ENCODE measurements around the gene PPP2CA. TPM values are rescaled to one million over a fixed set of nuclear protein-coding genes. Genes with fewer than 3 reads are reported as not detected.
A peak's percentile ranks its signal among the peaks of the same experiment; 100 is the strongest.
"Not testable (repeated sequence)": the region's sequence is repeated elsewhere in the genome, so short reads cannot be mapped to it uniquely, and the experiment has no call there.

PPP2CA gene
- total and polyA plus RNA-seq, 2 donors: 62.9 to 88.6 TPM

DNA sequence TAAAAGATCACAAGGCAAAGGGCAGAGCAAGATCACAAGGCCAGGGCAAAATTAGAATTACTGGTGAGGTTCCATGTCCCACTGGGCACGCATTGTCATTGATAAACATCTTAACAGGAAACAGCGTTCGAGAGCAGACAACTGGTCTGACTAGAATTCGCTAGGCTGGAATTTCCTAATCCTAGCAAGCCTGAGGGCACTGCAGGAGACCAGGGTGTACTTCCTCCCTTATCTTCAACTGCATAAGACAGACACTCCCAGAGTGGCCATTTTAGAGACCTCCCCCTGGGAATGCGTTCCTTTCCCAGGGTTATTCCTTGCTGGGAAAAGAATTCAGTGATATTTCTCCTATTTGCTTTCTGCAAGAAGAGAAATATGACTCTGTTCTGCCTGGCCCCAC lies 36.8 kb upstream of the PPP2CA start:
- H3K27ac ChIP-seq (ENCODE audit: low read depth in 1 of 2, low read length in 1 of 2); H3K4me1 ChIP-seq (ENCODE audit: control insufficient read depth in 2 of 2, insufficient read depth in 2 of 2, low read length in 2 of 2); H3K27me3 ChIP-seq (ENCODE audit: control insufficient read depth in 2 of 2, insufficient read depth in 1 of 2, low read length in 1 of 2); H3K4me3 ChIP-seq (ENCODE audit: low read length in 2 of 2); DNase-seq (ENCODE audit: low read depth in 6 of 9, low spot score in 9 of 9); H3K9me3 ChIP-seq (ENCODE audit: control insufficient read depth in 2 of 2, insufficient read depth in 1 of 2, low read length in 1 of 2); H3K36me3 ChIP-seq (ENCODE audit: control insufficient read depth in 2 of 2, insufficient read depth in 2 of 2, low read length in 1 of 2): not testable (repeated sequence)
- WGBS: 88% methylated on average over 5 of the region's 5 CpGs

DNA sequence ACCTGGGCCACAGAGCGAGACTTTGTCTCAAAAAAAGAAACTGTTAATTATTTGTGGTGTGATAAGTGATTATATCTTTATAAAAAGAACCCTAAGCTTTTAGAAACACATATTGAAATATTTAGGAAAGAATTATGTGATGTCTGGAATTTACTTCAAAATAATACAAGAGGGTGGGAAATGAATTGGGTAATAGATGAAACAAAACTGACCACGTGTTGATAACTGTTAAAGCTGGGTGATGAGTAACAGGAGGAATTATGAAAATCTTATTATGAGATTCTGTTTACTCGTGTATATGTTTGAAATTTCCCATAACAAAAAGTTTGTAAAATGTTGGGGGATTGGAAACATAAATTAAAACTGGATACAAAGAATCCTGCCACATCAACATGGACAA lies 33.0 kb upstream of the PPP2CA start:
- Histone ChIP-seq H3K27ac (ENCODE audit: low read depth in 1 of 2, low read length in 1 of 2) (no peak overlapping the region), H3K4me1 (ENCODE audit: control insufficient read depth in 2 of 2, insufficient read depth in 2 of 2, low read length in 2 of 2) (no peaks in the 10 kb centered on the region), H3K36me3 (ENCODE audit: control insufficient read depth in 2 of 2, insufficient read depth in 2 of 2, low read length in 1 of 2) (no peaks in the 10 kb centered on the region), H3K4me3 (ENCODE audit: low read length in 2 of 2) (no peak overlapping the region), H3K27me3 (ENCODE audit: control insufficient read depth in 2 of 2, insufficient read depth in 1 of 2, low read length in 1 of 2) (no peaks in the 10 kb centered on the region), H3K9me3 (ENCODE audit: control insufficient read depth in 2 of 2, insufficient read depth in 1 of 2, low read length in 1 of 2) (peaks cover 0 to 10% of the 10 kb centered on the region in 2 donors)
- DNase-seq (ENCODE audit: low read depth in 6 of 9, low spot score in 9 of 9): no peak
- 91% methylated on average over 3 of the region's 3 CpGs for WGBS

DNA sequence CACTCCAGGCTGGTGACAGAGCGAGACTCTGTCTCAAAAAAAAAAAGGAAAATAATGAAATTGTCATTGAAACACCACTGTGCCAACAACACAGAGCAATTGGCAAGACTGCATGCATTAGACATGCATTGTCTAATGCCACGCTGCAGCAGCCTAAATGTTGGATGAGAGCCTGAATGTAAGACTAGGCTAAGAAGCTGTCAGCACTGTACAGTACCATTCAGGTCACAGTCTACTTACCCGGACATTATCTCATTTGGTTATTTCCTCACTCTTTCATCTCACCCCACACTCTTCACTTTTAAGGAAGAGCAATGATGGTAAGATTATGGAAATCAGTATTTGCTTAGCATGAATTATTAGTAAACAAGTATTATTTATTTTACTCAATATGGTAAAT lies 31.3 kb upstream of the PPP2CA start:
- no peak for DNase-seq (ENCODE audit: low read depth in 6 of 9, low spot score in 9 of 9)
- no peaks in the 10 kb centered on the region for H3K27me3 ChIP-seq (ENCODE audit: control insufficient read depth in 2 of 2, insufficient read depth in 1 of 2, low read length in 1 of 2)
- no peaks in the 10 kb centered on the region for H3K36me3 ChIP-seq (ENCODE audit: control insufficient read depth in 2 of 2, insufficient read depth in 2 of 2, low read length in 1 of 2)
- 92% methylated on average over 3 of the region's 3 CpGs for WGBS
- H3K27ac ChIP-seq (ENCODE audit: low read depth in 1 of 2, low read length in 1 of 2): no peak overlapping the region
- peaks cover 0 to 7% of the 10 kb centered on the region in 2 donors for H3K9me3 ChIP-seq (ENCODE audit: control insufficient read depth in 2 of 2, insufficient read depth in 1 of 2, low read length in 1 of 2)
- no peak overlapping the region for H3K4me3 ChIP-seq (ENCODE audit: low read length in 2 of 2)
- no peaks in the 10 kb centered on the region for H3K4me1 ChIP-seq (ENCODE audit: control insufficient read depth in 2 of 2, insufficient read depth in 2 of 2, low read length in 2 of 2)

DNA sequence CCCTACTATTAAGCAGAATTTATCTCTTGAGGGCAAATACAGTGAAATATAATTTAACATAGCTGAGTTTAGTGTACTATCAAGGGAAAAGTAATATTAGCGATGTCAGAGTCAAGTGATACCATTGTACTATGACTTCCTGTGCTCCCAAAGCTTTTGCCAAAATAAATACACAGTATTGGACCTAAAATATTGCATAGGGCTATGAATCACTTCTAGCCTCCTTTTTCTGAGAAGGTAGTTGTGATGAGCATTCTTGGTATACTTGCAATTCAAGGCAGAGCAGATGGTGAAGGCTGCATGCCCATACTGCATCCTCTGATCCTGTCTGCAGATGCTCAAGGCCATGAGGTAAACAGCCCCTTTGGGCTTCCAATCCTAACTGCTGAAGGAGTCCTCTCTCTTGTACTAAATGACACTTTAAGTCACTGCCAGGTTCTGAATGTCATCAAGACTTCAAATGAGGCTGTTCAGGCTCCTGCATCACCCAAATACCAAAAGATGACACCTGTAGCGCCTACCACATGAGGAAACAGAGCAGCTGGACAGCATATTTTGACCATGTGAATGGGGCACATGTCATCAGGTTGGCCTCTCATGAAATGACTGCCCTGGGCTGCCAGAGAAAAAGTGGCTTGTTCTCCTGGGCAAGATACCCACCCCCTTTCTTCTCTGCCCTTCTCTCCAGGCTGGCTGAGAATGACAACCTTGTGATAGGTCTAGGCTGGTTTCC lies 29.7 kb upstream of the PPP2CA start:
- no peak for DNase-seq (ENCODE audit: low read depth in 6 of 9, low spot score in 9 of 9)
- 94% methylated on average over 2 of the region's 2 CpGs for WGBS
- no peaks in the 10 kb centered on the region for H3K9me3 ChIP-seq (ENCODE audit: control insufficient read depth in 2 of 2, insufficient read depth in 1 of 2, low read length in 1 of 2)

DNA sequence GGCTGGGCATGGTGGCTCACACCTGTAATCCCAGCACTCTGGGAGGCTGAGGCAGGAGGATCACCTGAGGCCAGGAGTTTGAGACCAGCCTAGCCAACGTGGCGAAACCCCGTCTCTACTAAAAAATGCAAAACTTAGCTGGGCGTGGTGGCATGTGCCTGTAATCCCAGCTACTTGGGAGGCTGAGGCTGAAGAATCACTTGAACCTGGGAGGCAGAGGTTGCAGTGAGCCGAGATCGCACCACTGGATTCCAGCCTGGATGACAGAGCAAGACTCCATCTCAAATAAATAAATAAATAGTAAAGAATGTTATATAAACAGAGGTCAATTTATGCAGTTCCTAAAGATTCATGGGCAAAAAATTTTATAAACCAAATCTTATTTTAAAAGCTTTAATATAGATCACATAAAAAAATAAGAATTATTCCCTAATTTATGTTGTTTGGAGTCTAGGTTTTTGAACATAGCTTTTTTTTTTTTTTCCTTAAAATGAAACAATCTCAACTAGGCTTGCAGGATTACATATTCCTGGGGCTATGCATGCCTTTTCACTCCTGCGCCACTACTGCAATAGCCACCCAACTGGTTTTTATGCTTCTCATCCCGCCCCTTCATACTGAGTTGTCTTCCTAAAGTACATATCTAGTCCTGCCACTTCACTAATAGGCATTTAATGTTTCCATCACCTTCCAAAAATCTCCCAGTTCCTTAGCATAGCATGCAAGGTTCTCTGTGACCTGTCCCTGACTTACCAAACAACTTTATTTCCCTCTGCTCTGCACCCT lies 27.7 kb upstream of the PPP2CA start:
- not testable (repeated sequence) for DNase-seq (ENCODE audit: low read depth in 6 of 9, low spot score in 9 of 9); H3K9me3 ChIP-seq (ENCODE audit: control insufficient read depth in 2 of 2, insufficient read depth in 1 of 2, low read length in 1 of 2); H3K27ac ChIP-seq (ENCODE audit: low read depth in 1 of 2, low read length in 1 of 2); H3K4me1 ChIP-seq (ENCODE audit: control insufficient read depth in 2 of 2, insufficient read depth in 2 of 2, low read length in 2 of 2); H3K36me3 ChIP-seq (ENCODE audit: control insufficient read depth in 2 of 2, insufficient read depth in 2 of 2, low read length in 1 of 2); H3K4me3 ChIP-seq (ENCODE audit: low read length in 2 of 2); H3K27me3 ChIP-seq (ENCODE audit: control insufficient read depth in 2 of 2, insufficient read depth in 1 of 2, low read length in 1 of 2)
- WGBS: 95% methylated on average over 8 of the region's 8 CpGs

More for the DNA sequence above, 29.7 kb upstream of the PPP2CA start:
- Histone ChIP-seq H3K4me1 (ENCODE audit: control insufficient read depth in 2 of 2, insufficient read depth in 2 of 2, low read length in 2 of 2) (no peaks in the 10 kb centered on the region), H3K27ac (ENCODE audit: low read depth in 1 of 2, low read length in 1 of 2) (no peak overlapping the region), H3K36me3 (ENCODE audit: control insufficient read depth in 2 of 2, insufficient read depth in 2 of 2, low read length in 1 of 2) (no peaks in the 10 kb centered on the region), H3K4me3 (ENCODE audit: low read length in 2 of 2) (no peak overlapping the region), H3K27me3 (ENCODE audit: control insufficient read depth in 2 of 2, insufficient read depth in 1 of 2, low read length in 1 of 2) (no peaks in the 10 kb centered on the region)

DNA sequence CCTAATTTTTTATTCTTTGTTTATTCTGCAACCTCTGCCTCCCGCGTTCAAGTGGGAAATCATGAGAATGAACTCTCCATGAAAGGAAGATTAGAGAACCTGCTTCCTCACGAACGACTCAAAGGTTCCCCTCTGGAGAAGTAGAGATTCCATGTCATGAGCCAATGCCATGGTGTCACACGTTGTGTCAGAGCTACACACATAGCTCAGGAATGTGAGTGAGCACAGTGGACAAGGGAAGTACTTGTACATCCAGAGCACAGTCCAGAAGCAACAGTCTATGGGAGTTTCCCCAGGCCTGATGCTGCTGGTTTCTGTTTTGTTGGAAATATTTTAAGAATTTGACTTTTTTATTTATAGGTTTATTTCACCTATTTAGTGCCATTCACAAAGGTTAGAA lies 26.8 kb upstream of the PPP2CA start:
- no peak overlapping the region for H3K4me3 ChIP-seq (ENCODE audit: low read length in 2 of 2)
- no peak for DNase-seq (ENCODE audit: low read depth in 6 of 9, low spot score in 9 of 9)
- H3K27me3 ChIP-seq (ENCODE audit: control insufficient read depth in 2 of 2, insufficient read depth in 1 of 2, low read length in 1 of 2): no peaks in the 10 kb centered on the region
- H3K27ac ChIP-seq (ENCODE audit: low read depth in 1 of 2, low read length in 1 of 2): no peak overlapping the region
- H3K9me3 ChIP-seq (ENCODE audit: control insufficient read depth in 2 of 2, insufficient read depth in 1 of 2, low read length in 1 of 2): no peaks in the 10 kb centered on the region
- no peaks in the 10 kb centered on the region for H3K36me3 ChIP-seq (ENCODE audit: control insufficient read depth in 2 of 2, insufficient read depth in 2 of 2, low read length in 1 of 2)
- H3K4me1 ChIP-seq (ENCODE audit: control insufficient read depth in 2 of 2, insufficient read depth in 2 of 2, low read length in 2 of 2): no peaks in the 10 kb centered on the region
- 92% methylated on average over 5 of the region's 5 CpGs for WGBS

DNA sequence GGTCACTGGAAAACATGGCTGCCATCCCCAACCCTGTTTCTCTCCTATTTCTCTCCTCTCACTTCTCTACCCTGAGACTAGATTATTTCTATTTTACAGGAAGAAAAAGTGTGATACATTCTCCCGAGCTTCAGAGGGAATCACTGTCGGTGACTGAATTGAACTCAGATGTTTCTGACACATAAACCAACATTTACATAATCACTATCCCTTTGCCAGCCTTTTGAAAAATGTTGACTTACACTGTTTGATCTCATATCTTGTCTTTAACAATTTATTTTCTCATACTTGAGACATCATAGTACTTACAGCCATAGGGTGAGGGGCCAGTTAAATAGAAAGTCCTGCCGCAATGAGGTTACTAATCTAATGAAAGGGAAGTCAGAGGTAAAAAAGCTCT lies 25.1 kb upstream of the PPP2CA start:
- no peak for DNase-seq (ENCODE audit: low read depth in 6 of 9, low spot score in 9 of 9)
- Histone ChIP-seq H3K4me1 (ENCODE audit: control insufficient read depth in 2 of 2, insufficient read depth in 2 of 2, low read length in 2 of 2) (no peaks in the 10 kb centered on the region), H3K27me3 (ENCODE audit: control insufficient read depth in 2 of 2, insufficient read depth in 1 of 2, low read length in 1 of 2) (no peaks in the 10 kb centered on the region), H3K27ac (ENCODE audit: low read depth in 1 of 2, low read length in 1 of 2) (no peak overlapping the region), H3K36me3 (ENCODE audit: control insufficient read depth in 2 of 2, insufficient read depth in 2 of 2, low read length in 1 of 2) (no peaks in the 10 kb centered on the region), H3K4me3 (ENCODE audit: low read length in 2 of 2) (no peak overlapping the region), H3K9me3 (ENCODE audit: control insufficient read depth in 2 of 2, insufficient read depth in 1 of 2, low read length in 1 of 2) (no peaks in the 10 kb centered on the region)
- over 99% methylated on average over 3 of the region's 3 CpGs for WGBS

DNA sequence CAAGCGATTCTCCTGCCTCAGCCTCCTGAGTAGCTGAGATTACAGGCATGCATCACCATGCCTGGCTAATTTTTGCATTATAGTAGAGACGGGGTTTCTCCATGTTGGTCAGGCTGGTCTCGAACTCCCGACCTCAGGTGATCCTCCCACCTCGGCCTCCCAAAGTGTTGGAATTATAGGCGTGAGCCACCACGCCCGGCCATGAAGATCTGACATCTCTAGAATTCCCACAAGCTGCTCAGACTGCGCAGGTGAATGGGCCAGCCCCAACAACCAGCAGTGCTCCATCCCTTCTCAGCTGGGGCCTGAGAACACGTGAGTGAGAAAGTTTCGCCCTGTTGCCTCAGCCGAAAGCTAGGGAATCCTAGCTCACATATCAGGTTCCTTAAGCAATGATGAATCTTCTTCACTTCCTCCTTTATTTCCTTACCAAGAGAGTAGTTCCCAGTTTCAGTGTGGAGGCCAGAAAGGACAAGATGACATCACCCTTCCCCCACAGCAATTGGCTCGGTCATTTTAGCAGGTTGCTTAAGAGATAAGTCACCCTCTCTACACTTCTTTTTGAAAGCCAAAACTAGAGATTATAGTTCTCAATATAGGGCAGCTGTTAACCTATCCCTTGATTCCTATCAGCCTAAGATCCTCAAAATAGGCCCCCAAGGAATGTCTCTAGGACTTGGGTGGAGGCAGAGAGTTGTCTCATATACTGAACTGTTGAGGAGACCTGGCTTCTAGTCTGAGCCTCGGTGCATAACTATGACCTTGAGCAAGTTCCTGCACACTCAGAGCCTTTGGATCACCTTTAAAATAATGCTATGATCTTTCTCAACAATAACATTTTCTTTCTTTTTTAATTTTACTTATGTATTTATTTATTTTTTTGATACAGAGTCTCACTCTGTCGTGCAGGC lies 23.9 kb upstream of the PPP2CA start:
- H3K27ac ChIP-seq (ENCODE audit: low read depth in 1 of 2, low read length in 1 of 2): no peak overlapping the region
- H3K4me1 ChIP-seq (ENCODE audit: control insufficient read depth in 2 of 2, insufficient read depth in 2 of 2, low read length in 2 of 2): no peaks in the 10 kb centered on the region
- H3K36me3 ChIP-seq (ENCODE audit: control insufficient read depth in 2 of 2, insufficient read depth in 2 of 2, low read length in 1 of 2): no peaks in the 10 kb centered on the region
- peak in 1 of 9 donors; percentile 19 for DNase-seq (ENCODE audit: low read depth in 6 of 9, low spot score in 9 of 9)
- no peak overlapping the region for H3K4me3 ChIP-seq (ENCODE audit: low read length in 2 of 2)
- 94% methylated on average over 15 of the region's 15 CpGs for WGBS
- no peaks in the 10 kb centered on the region for H3K9me3 ChIP-seq (ENCODE audit: control insufficient read depth in 2 of 2, insufficient read depth in 1 of 2, low read length in 1 of 2)
- no peaks in the 10 kb centered on the region for H3K27me3 ChIP-seq (ENCODE audit: control insufficient read depth in 2 of 2, insufficient read depth in 1 of 2, low read length in 1 of 2)

DNA sequence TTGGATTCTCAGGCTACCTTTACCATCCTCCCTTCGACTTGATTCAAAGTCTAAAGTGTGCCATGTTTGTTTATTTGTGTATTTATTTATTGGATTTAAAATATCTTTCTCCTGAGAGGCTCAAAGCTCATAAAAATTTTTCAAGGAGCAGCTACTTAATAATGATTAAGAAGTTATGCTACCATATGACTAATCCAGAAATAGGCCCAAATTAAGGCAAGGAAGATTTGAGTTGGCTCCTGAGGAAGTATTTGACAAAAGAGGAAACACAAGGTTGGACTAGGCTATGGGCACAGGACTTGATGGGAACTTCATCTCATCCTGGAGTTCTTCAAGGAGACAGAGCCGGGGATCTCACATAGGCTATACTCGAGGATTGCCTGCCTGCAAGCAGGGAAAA lies 22.4 kb upstream of the PPP2CA start:
- Histone ChIP-seq H3K4me1 (ENCODE audit: control insufficient read depth in 2 of 2, insufficient read depth in 2 of 2, low read length in 2 of 2) (no peaks in the 10 kb centered on the region), H3K27ac (ENCODE audit: low read depth in 1 of 2, low read length in 1 of 2) (no peak overlapping the region), H3K9me3 (ENCODE audit: control insufficient read depth in 2 of 2, insufficient read depth in 1 of 2, low read length in 1 of 2) (no peaks in the 10 kb centered on the region), H3K36me3 (ENCODE audit: control insufficient read depth in 2 of 2, insufficient read depth in 2 of 2, low read length in 1 of 2) (no peaks in the 10 kb centered on the region), H3K27me3 (ENCODE audit: control insufficient read depth in 2 of 2, insufficient read depth in 1 of 2, low read length in 1 of 2) (no peaks in the 10 kb centered on the region), H3K4me3 (ENCODE audit: low read length in 2 of 2) (no peak overlapping the region)
- no peak for DNase-seq (ENCODE audit: low read depth in 6 of 9, low spot score in 9 of 9)
- 95% methylated on average over 3 of the region's 3 CpGs for WGBS
